K562 (cell line): ENCODE results near the gene RNASE13. TPM values are rescaled to one million over a fixed set of nuclear protein-coding genes. Genes with fewer than 3 reads are reported as not detected.

Source experiments
- ATAC-seq: fragments of 200-7000 bp; cut with Tn5 transposase; 3 replicates; pipeline ENCODE4 v1.9.1; 2020; ENCODE audit warnings: moderate library complexity
- BruUV-seq: library from RNA; stranded (reverse); fragments of 400-500 nt; replicated peaks from 2 replicates; lab custom pipeline; 2021; lab: Mats Ljungman, UMichigan
- CTCF ChIA-PET: fragments of 300-600 bp; formaldehyde crosslinking; extraction: SDS; loops from one replicate; lab custom pipeline; 2021; ENCODE audit warnings: low intra/inter-chr PET ratio; lab: Yijun Ruan, JAX
- POLR2A ChIA-PET: fragments of 300-600, 350-650 bp; sonication (Branson Sonifier 250); formaldehyde crosslinking; extraction: SDS; loops from one replicate; lab custom pipeline; 2021; ENCODE audit warnings: antibody characterized with exemption, inconsistent platforms; lab: Yijun Ruan, JAX
- DNase-seq, 4 experiments: peaks; one replicate each; pipeline versions ENCODE4 v3.0.0 to v3.0.0-alpha.2; 2011 to 2018; ENCODE audit warnings: low spot score in 3 of 4, mixed read lengths in 3 of 4; ENCODE audit errors: extremely low read depth in 1 of 4
- FAIRE-seq: peaks from 2 replicates; lab custom pipeline; 2011; peaks lifted over from hg19 to GRCh38; lab: Jason Lieb, UNC
- H2AFZ ChIP-seq: 2 replicates; pipeline ENCODE4 v1.6.0; 2011; ENCODE audit warnings: low read depth, low read length, control low read depth, inconsistent platforms
- H3K27ac ChIP-seq: fragments of 200-600 bp; 3 replicates; pipeline ENCODE4 v1.8.0; 2011; ENCODE audit warnings: low read depth, mild to moderate bottlenecking, control low read depth, inconsistent platforms, low read length, moderate library complexity, mixed read lengths; ENCODE audit errors: extremely low read depth
- H3K27me3 ChIP-seq, 2 experiments: fragments of 300-600 bp in 1 of 2; 2 replicates in 1 of 2; 3 replicates in 1 of 2; pipeline versions ENCODE4 v1.6.0 to v1.8.0; 2011; ENCODE audit warnings: inconsistent platforms in 2 of 2, low read length in 2 of 2, mild to moderate bottlenecking in 1 of 2, mixed read lengths in 1 of 2, moderate library complexity in 1 of 2; ENCODE audit not compliant: control insufficient read depth in 2 of 2, insufficient read depth in 2 of 2
- H3K36me3 ChIP-seq: fragments of 300-600 bp; 3 replicates; pipeline ENCODE4 v1.8.0; 2011; ENCODE audit warnings: mild to moderate bottlenecking, low read length, inconsistent platforms; ENCODE audit not compliant: control insufficient read depth, insufficient read depth
- H3K4me1 ChIP-seq, 2 experiments: fragments of 200-600 bp in 1 of 2; replicated peaks in 1 of 2; 2 replicates in 1 of 2; 3 replicates in 1 of 2; pipeline versions ENCODE4 v1.5.1 to v1.8.0; 2011; ENCODE audit warnings: inconsistent platforms in 2 of 2, low read length in 2 of 2, mild to moderate bottlenecking in 1 of 2, mixed read lengths in 1 of 2, moderate library complexity in 1 of 2; ENCODE audit not compliant: control insufficient read depth in 2 of 2, insufficient read depth in 2 of 2
- H3K4me2 ChIP-seq: 2 replicates; pipeline ENCODE4 v1.6.1; 2011; ENCODE audit warnings: low read length, control low read depth, inconsistent platforms, mixed read lengths; ENCODE audit not compliant: insufficient read depth
- H3K4me3 ChIP-seq: fragments of 200-600 bp; sonication (generic), shearing (Covaris generic); 2 replicates; pipeline ENCODE4 v1.5.1; 2016; ENCODE audit warnings: control low read depth, inconsistent platforms
- H3K79me2 ChIP-seq: fragments of 200-600 bp; 3 replicates; pipeline ENCODE4 v1.8.0; 2011; ENCODE audit warnings: low read length, inconsistent platforms; ENCODE audit not compliant: control insufficient read depth, insufficient read depth
- H3K9ac ChIP-seq, 2 experiments: 2 replicates each; pipeline versions ENCODE4 v1.6.0 to v1.6.1; 2011; ENCODE audit warnings: low read depth in 2 of 2, low read length in 2 of 2, control low read depth in 1 of 2, inconsistent platforms in 1 of 2, mild to moderate bottlenecking in 1 of 2, mixed read lengths in 1 of 2; ENCODE audit not compliant: insufficient read depth in 1 of 2
- H3K9me1 ChIP-seq: one replicate; pipeline ENCODE4 v1.6.0; 2011; ENCODE audit warnings: inconsistent platforms, mild to moderate bottlenecking, low read length, moderate library complexity; ENCODE audit not compliant: control insufficient read depth, insufficient read depth
- H3K9me3 ChIP-seq: replicated peaks from 2 replicates; pipeline ENCODE4 v1.5.1; 2011; ENCODE audit warnings: low read depth, low read length, inconsistent platforms; ENCODE audit not compliant: control insufficient read depth, insufficient read depth
- H4K20me1 ChIP-seq: replicated peaks from 2 replicates; pipeline ENCODE4 v1.6.1; 2011; ENCODE audit warnings: low read length, inconsistent platforms, mixed read lengths; ENCODE audit not compliant: control insufficient read depth, insufficient read depth
- CBFA2T2 ChIP-seq: fragments of 450-650 bp; conservative IDR thresholded peaks from 2 replicates; pipeline ENCODE4 v1.6.1; 2017; ENCODE audit warnings: mild to moderate bottlenecking
- CHD7 ChIP-seq: fragments of 200-600 bp; sonication (generic); IDR thresholded peaks from one replicate; pipeline ENCODE4 v1.6.1; 2012; ENCODE audit warnings: mild to moderate bottlenecking, low read depth, low read length, inconsistent platforms
- ETS2 ChIP-seq: IDR thresholded peaks from 2 replicates; pipeline ENCODE4 v1.6.1; 2016; ENCODE audit warnings: borderline replicate concordance, missing genetic modification characterization, mild to moderate bottlenecking, moderate library complexity, missing compliant biosample characterization; ENCODE audit not compliant: poor library complexity, severe bottlenecking
- FOXP1 ChIP-seq: sonication (generic); formaldehyde crosslinking; IDR thresholded peaks from 2 replicates; pipeline ENCODE4 v1.8.0; 2022; ENCODE audit warnings: mild to moderate bottlenecking, missing genetic modification reagents
- GABPA ChIP-seq: fragments of 200-800 bp; sonication (Bioruptor generic); conservative IDR thresholded peaks from 2 replicates; pipeline ENCODE4 v1.6.1; 2016; ENCODE audit warnings: low read depth, missing genetic modification characterization, missing compliant biosample characterization
- GTF2B ChIP-seq: IDR thresholded peaks from 2 replicates; pipeline ENCODE4 v1.6.1; 2011; ENCODE audit not compliant: insufficient read length; ENCODE audit errors: extremely low read depth
- HDAC1 ChIP-seq, 2 experiments: fragments of 450-650 bp; IDR thresholded peaks; 2 replicates each; pipeline ENCODE4 v1.6.1; 2016 to 2017; ENCODE audit warnings: inconsistent platforms in 1 of 2, mild to moderate bottlenecking in 1 of 2, moderate library complexity in 1 of 2
- MIER1 ChIP-seq: fragments of 450-650 bp; IDR thresholded peaks from 2 replicates; pipeline ENCODE4 v1.6.1; 2016; ENCODE audit warnings: antibody characterized with exemption, mild to moderate bottlenecking, low read depth
- SMARCE1 ChIP-seq: fragments of 450-650 bp; IDR thresholded peaks from 2 replicates; pipeline ENCODE4 v1.7.1; 2016; ENCODE audit warnings: mild to moderate bottlenecking
- ZNF778 ChIP-seq: fragments of 450-650 bp; formaldehyde crosslinking; IDR thresholded peaks from 2 replicates; pipeline ENCODE4 v1.4.0; 2020; ENCODE audit warnings: mild to moderate bottlenecking, moderate library complexity
- WGBS: fragments of 100-300 bp; shearing (Covaris generic); methylation state at CpG from one replicate; pipeline ENCODE4 v1.1.6; 2016; ENCODE audit warnings: low coverage, mixed read lengths; ENCODE audit not compliant: insufficient coverage; ENCODE audit errors: missing lambda C conversion rate; 5-methylcytosine and 5-hydroxymethylcytosine counted together
- in situ Hi-C: fragments of 300-500 bp; cut with MboI; formaldehyde crosslinking; loops from 4 replicates; pipeline ENCODE4 v1.15.0; 2018; ENCODE audit warnings: inconsistent platforms, mixed read lengths
- intact Hi-C: fragments of 100-400 bp; cut with micrococcal nuclease; formaldehyde crosslinking; loops from 2 replicates; pipeline ENCODE4 v1.14.2; 2022
- polyA plus RNA-seq, 8 experiments: library from polyadenylated mRNA; depleted of rRNA in 4 of 8; stranded (reverse) in 5 of 8; unstranded in 3 of 8; fragments of >200 nt; fragmentation: Nextera tagmentation in 2 of 8; fragmentation: Illumina TruSeq in 1 of 8; extraction: Ambion mirVana in 2 of 8; extraction: Trizol in 1 of 8; gene quantifications; 2 replicates each; pipeline versions ENCODE4 v1.2.1 to v1.2.3, GENCODE V29; 2011 to 2014; ENCODE audit warnings: inconsistent platforms in 1 of 8, missing spikeins in 1 of 8
- total RNA-seq, 7 experiments: library from RNA; depleted of rRNA in 6 of 7; stranded (reverse); fragments of >200 nt in 6 of 7; fragmentation: Illumina TruSeq in 2 of 7; extraction: Trizol in 2 of 7; gene quantifications; 2 replicates each; pipeline versions ENCODE4 v1.2.1 to v1.2.3, GENCODE V29; 2011 to 2021; ENCODE audit warnings: low replicate concordance in 1 of 7
- TF ChIP-seq, protein P1 (sequence below): sonication (generic); formaldehyde crosslinking; IDR thresholded peaks from 2 replicates; pipeline ENCODE4 v1.5.0; 2020; ENCODE audit warnings: missing genetic modification reagents

Gene RNASE13
- total and polyA plus RNA-seq, 9 of the 15 experiments (the other 6 are each of a cell fraction or from before 2014, with no cell fraction given), result not detected

DNA sequence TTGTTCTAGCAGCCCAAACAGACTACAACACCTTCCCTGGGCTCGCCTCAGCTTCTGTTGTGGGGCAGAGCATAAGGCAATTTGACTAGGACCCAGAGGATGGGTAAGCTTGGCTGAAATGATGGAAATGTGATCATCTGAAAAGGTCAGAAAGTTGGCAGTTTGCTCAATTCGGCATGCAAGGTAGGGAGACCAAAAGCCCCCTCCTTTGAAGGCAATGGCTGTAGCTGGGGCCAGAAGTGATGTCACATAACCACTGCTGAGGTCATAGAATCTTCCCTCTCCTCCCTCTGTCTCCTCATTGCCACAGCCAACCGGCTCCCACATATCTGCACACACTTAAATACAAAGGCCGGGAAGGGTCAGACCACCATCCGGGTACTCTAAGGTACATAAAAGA is 4.7 kb downstream of the RNASE13 start, which contains the start of gene TPPP2:
Gene TPPP2 (plus strand): TSS at position 301 of the 400 bp plus-strand sequence. CDS start 365 bp downstream, outside the sequence.
- POLR2A ChIA-PET, result no interaction called here
- no peak within 1 kb of the TSS for H3K9ac ChIP-seq
- peaks cover 2% of the 10 kb centered on the region for H3K9me1 ChIP-seq
- TF ChIP-seq GTF2B, result no peak
- TF ChIP-seq CHD7, result no peak
- TF ChIP-seq MIER1, result no peak
- no peak for TF ChIP-seq GABPA
- no peak for TF ChIP-seq SMARCE1
- no peak for TF ChIP-seq ZNF778
- no peak for TF ChIP-seq CBFA2T2
- no peak for TF ChIP-seq FOXP1 (CRISPR knock-in tag)
- no peak for TF ChIP-seq HDAC1 (IDR thresholded peaks at IDR 0.05)
- TF ChIP-seq, protein P1, sequence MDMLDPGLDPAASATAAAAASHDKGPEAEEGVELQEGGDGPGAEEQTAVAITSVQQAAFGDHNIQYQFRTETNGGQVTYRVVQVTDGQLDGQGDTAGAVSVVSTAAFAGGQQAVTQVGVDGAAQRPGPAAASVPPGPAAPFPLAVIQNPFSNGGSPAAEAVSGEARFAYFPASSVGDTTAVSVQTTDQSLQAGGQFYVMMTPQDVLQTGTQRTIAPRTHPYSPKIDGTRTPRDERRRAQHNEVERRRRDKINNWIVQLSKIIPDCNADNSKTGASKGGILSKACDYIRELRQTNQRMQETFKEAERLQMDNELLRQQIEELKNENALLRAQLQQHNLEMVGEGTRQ (CRISPR knock-in tag), result no peak
- TF ChIP-seq ETS2, result no peak

More for the DNA sequence above, 4.7 kb downstream of the RNASE13 start, which contains the start of gene TPPP2:
- no peaks in the 10 kb centered on the region for H3K79me2 ChIP-seq
- no peaks in the 10 kb centered on the region for H4K20me1 ChIP-seq
- peaks cover 20 to 27% of the 10 kb centered on the region in 2 experiments for H3K4me1 ChIP-seq
- FAIRE-seq (no peak), DNase-seq (no peak), ATAC-seq (no peak)
- H3K27ac ChIP-seq, result no peak within 1 kb of the TSS
- H3K4me2 ChIP-seq, result no peak within 1 kb of the TSS
- intact Hi-C loops (no loop called here), in situ Hi-C loops (no loop called here)
- CTCF ChIA-PET, result no interaction called here
- H2AFZ ChIP-seq, result no peak within 1 kb of the TSS
- H3K9me3 ChIP-seq, result no peaks in the 10 kb centered on the region
- H3K36me3 ChIP-seq, result no peaks in the 10 kb centered on the region
- no TSS peak for BruUV-seq
- no peak within 1 kb of the TSS for H3K4me3 ChIP-seq
- 88% methylated on average over 1 of the region's 5 CpGs for WGBS
- no peaks in the 10 kb centered on the region for H3K27me3 ChIP-seq
